ENCODE measurements around the gene HYAL4.
"Not testable (repeated sequence)": the region's sequence is repeated elsewhere in the genome, so short reads cannot be mapped to it uniquely, and the experiment has no call there.

The HYAL4 gene

GRCh38 chr7:123883154-123883553 is 38.2 kb downstream of the HYAL4 start:
- H3K27ac Mint-ChIP-seq, result no peak overlapping the region

GRCh38 chr7:123888192-123888591 is 43.2 kb downstream of the HYAL4 start:
- Mint-ChIP-seq H3K4me1 (ENCODE audit: low read depth in 2 of 2) (no peaks in the 10 kb centered on the region), H3K27ac (no peak overlapping the region), H3K27me3 (peaks cover 0 to 12% of the 10 kb centered on the region in 2 donors), H3K9me3 (no peaks in the 10 kb centered on the region), H3K36me3 (ENCODE audit: insufficient read depth) (no peaks in the 10 kb centered on the region), H3K4me3 (no peak overlapping the region)
- no peak for DNase-seq
- no peak for ATAC-seq (replicated peaks)

More at GRCh38 chr7:123883154-123883553, 38.2 kb downstream of the HYAL4 start:
- ATAC-seq (replicated peaks), result no peak
- Mint-ChIP-seq H3K36me3 (ENCODE audit: insufficient read depth) (no peaks in the 10 kb centered on the region), H3K27me3 (peaks cover 6 to 16% of the 10 kb centered on the region in 2 donors), H3K9me3 (no peaks in the 10 kb centered on the region), H3K4me1 (ENCODE audit: low read depth in 2 of 2) (no peaks in the 10 kb centered on the region), H3K4me3 (no peak overlapping the region)
- DNase-seq, result no peak

GRCh38 chr7:123894753-123895152 is 49.8 kb downstream of the HYAL4 start:
- H3K27me3 Mint-ChIP-seq, result peaks cover 10 to 24% of the 10 kb centered on the region in 2 donors
- not testable (repeated sequence) for H3K4me1 Mint-ChIP-seq (ENCODE audit: low read depth in 2 of 2); H3K36me3 Mint-ChIP-seq (ENCODE audit: insufficient read depth); H3K4me3 Mint-ChIP-seq; H3K27ac Mint-ChIP-seq; ATAC-seq (replicated peaks); DNase-seq; H3K9me3 Mint-ChIP-seq

GRCh38 chr7:123901101-123901500 is 56.1 kb downstream of the HYAL4 start:
- no peak for ATAC-seq (replicated peaks)
- peaks cover 0 to 4% of the 10 kb centered on the region in 2 donors for H3K9me3 Mint-ChIP-seq
- no peaks in the 10 kb centered on the region for H3K36me3 Mint-ChIP-seq (ENCODE audit: insufficient read depth)
- H3K27me3 Mint-ChIP-seq, result peaks cover 0 to 8% of the 10 kb centered on the region in 2 donors
- H3K4me3 Mint-ChIP-seq, result no peak overlapping the region
- no peak for DNase-seq
- no peaks in the 10 kb centered on the region for H3K4me1 Mint-ChIP-seq (ENCODE audit: low read depth in 2 of 2)
- H3K27ac Mint-ChIP-seq, result no peak overlapping the region

- no peak for ATAC-seq (replicated peaks)
- Mint-ChIP-seq H3K4me3 (no peak overlapping the region), H3K4me1 (ENCODE audit: low read depth in 2 of 2) (no peaks in the 10 kb centered on the region), H3K9me3 (peaks cover 0 to 2% of the 10 kb centered on the region in 2 donors), H3K27ac (no peak overlapping the region), H3K36me3 (ENCODE audit: insufficient read depth) (no peaks in the 10 kb centered on the region), H3K27me3 (no peaks in the 10 kb centered on the region)
- no peak for DNase-seq
These were observed 60.7 kb downstream of the HYAL4 start for GRCh38 chr7:123905714-123906113.

- DNase-seq (no peak), ATAC-seq (replicated peaks) (no peak)
- H3K27ac Mint-ChIP-seq, result no peak overlapping the region
- no peaks in the 10 kb centered on the region for H3K9me3 Mint-ChIP-seq
- H3K27me3 Mint-ChIP-seq, result peaks cover 0 to 4% of the 10 kb centered on the region in 2 donors
- no peak overlapping the region for H3K4me3 Mint-ChIP-seq
- H3K36me3 Mint-ChIP-seq (ENCODE audit: insufficient read depth), result no peaks in the 10 kb centered on the region
- H3K4me1 Mint-ChIP-seq (ENCODE audit: low read depth in 2 of 2), result no peaks in the 10 kb centered on the region
These were observed 71.3 kb downstream of the HYAL4 start for GRCh38 chr7:123916240-123916724.

- no peaks in the 10 kb centered on the region for H3K9me3 Mint-ChIP-seq
- DNase-seq (no peak), ATAC-seq (replicated peaks) (no peak)
- H3K36me3 Mint-ChIP-seq (ENCODE audit: insufficient read depth), result no peaks in the 10 kb centered on the region
- H3K27ac Mint-ChIP-seq, result no peak overlapping the region
- no peaks in the 10 kb centered on the region for H3K4me1 Mint-ChIP-seq (ENCODE audit: low read depth in 2 of 2)
- peaks cover 0 to 4% of the 10 kb centered on the region in 2 donors for H3K27me3 Mint-ChIP-seq
- H3K4me3 Mint-ChIP-seq, result no peak overlapping the region
These were observed 72.9 kb downstream of the HYAL4 start for GRCh38 chr7:123917878-123918277.

- H3K4me3 Mint-ChIP-seq, result no peak overlapping the region
- no peak overlapping the region for H3K27ac Mint-ChIP-seq
- ATAC-seq (replicated peaks) (no peak), DNase-seq (no peak)
- H3K9me3 Mint-ChIP-seq, result no peaks in the 10 kb centered on the region
- H3K27me3 Mint-ChIP-seq, result peaks cover 0 to 4% of the 10 kb centered on the region in 2 donors
- H3K4me1 Mint-ChIP-seq (ENCODE audit: low read depth in 2 of 2), result no peaks in the 10 kb centered on the region
- no peaks in the 10 kb centered on the region for H3K36me3 Mint-ChIP-seq (ENCODE audit: insufficient read depth)
These were observed 73.3 kb downstream of the HYAL4 start for GRCh38 chr7:123918309-123918708.

- Mint-ChIP-seq H3K4me1 (ENCODE audit: low read depth in 2 of 2) (no peaks in the 10 kb centered on the region), H3K36me3 (ENCODE audit: insufficient read depth) (no peaks in the 10 kb centered on the region), H3K27ac (no peak overlapping the region), H3K4me3 (no peak overlapping the region), H3K9me3 (peaks cover 2 to 8% of the 10 kb centered on the region in 2 donors), H3K27me3 (peaks cover 4 to 10% of the 10 kb centered on the region in 2 donors)
- DNase-seq (no peak), ATAC-seq (replicated peaks) (no peak)
These were observed 78.6 kb downstream of the HYAL4 start for GRCh38 chr7:123923599-123923998.

GRCh38 chr7:123924941-123925340 is 80.0 kb downstream of the HYAL4 start, which contains the start of gene SPAM1:
Gene SPAM1, plus strand, starts transcription at chr7:123925241. Its CDS starts 28,330 bp downstream, at chr7:123953571.
- Mint-ChIP-seq H3K4me1 (ENCODE audit: low read depth in 2 of 2) (no peaks in the 10 kb centered on the region), H3K36me3 (ENCODE audit: insufficient read depth) (no peaks in the 10 kb centered on the region), H3K9me3 (peaks cover 2 to 8% of the 10 kb centered on the region in 2 donors), H3K27me3 (peaks cover 4 to 10% of the 10 kb centered on the region in 2 donors), H3K4me3 (no peak within 1 kb of the TSS), H3K27ac (no peak within 1 kb of the TSS)
- DNase-seq (no peak), ATAC-seq (replicated peaks) (no peak)
